ENCODE data around the gene UBE2I. TPM values are rescaled to one million over a fixed set of nuclear protein-coding genes. Genes with fewer than 3 reads are reported as not detected.

Gene UBE2I
- total and polyA plus RNA-seq, 8 donors, result 30.0 to 57.9 (median 36.7) TPM

DNA sequence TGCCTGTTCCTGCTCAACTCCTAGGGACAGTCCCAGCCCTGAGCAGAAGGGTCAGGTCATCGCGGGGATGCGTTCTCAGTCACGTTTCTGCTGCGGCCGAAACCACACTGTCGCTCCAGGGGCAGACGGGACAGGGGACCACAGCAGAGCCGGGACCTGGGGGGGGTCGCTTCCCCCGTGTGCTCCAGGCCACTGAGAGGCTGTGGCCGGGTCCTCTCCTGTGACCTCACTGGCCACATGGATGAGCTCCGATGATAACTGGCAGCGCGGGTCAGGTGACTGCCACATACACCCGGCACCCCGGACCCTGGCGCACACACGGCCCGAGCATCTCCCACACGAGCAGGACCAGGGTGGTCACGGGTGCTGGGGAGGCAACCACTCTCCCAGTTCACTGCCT, 55.1 kb downstream of the UBE2I start:
- intact Hi-C loops (cut with DNase I), result no loop called here
- FAIRE-seq (no peak), DNase-seq (no peak), ATAC-seq (no peak)
- no peaks in the 10 kb centered on the region for H3K27me3 ChIP-seq
- WGBS, 2 donors, result 88% methylated on average over 22 of the region's 22 CpGs
- H3K27ac ChIP-seq, result no peak overlapping the region
- TF ChIP-seq CTCF (IDR thresholded peaks at IDR 0.05), result no peak
- H3K36me3 ChIP-seq, result peaks cover 0 to 30% (median 7%) of the 10 kb centered on the region in 3 donors
- no peaks in the 10 kb centered on the region for H3K4me1 ChIP-seq
- H3K9me3 ChIP-seq, result no peaks in the 10 kb centered on the region
- H3K4me3 ChIP-seq, result no peak overlapping the region

DNA sequence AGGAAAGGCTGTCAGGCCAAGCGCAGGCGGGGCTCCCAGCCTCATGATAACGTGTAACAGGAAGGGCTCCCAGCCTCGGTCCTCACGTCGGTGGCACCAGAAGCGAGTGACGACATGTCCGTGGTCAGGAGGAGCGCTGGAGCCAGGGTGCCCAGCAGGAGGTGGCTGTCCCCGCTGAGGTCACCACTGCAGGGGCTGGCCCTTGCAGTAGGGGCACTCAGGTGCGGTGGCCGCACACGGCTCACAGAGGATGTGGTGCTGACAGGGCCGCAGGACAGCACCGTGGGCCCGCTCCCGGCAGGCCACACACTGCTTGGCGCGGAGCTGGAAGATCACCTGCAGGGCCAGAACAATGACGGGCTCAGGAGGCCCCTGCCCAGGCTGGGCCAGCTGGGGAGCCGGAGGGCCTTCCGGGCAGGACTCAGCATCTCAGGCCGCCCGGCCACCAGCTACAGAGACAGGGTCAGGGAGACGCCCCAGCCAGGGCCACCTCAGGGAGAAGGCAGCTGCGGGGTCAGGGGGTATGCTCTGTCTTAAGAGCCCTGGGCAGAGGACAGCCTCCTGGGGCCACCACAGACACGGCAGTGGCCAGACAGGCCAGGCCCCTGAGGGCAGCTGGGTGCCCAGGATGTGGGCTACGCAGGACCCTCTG, 56.8 kb downstream of the UBE2I start:
- FAIRE-seq, result no peak
- intact Hi-C loops (cut with DNase I), result no loop called here
- no peaks in the 10 kb centered on the region for H3K4me1 ChIP-seq
- H3K4me3 ChIP-seq, result no peak overlapping the region
- 92% methylated on average over 26 to 29 of the region's 29 CpGs for WGBS, 2 donors
- peak in 1 of 6 donors; percentile 74 for DNase-seq
- no peak for ATAC-seq
- no peaks in the 10 kb centered on the region for H3K27me3 ChIP-seq
- peaks cover 0 to 35% (median 7%) of the 10 kb centered on the region in 3 donors for H3K36me3 ChIP-seq
- H3K9me3 ChIP-seq, result no peaks in the 10 kb centered on the region
- H3K27ac ChIP-seq, result no peak overlapping the region
- TF ChIP-seq CTCF (IDR thresholded peaks at IDR 0.05), result no peak

DNA sequence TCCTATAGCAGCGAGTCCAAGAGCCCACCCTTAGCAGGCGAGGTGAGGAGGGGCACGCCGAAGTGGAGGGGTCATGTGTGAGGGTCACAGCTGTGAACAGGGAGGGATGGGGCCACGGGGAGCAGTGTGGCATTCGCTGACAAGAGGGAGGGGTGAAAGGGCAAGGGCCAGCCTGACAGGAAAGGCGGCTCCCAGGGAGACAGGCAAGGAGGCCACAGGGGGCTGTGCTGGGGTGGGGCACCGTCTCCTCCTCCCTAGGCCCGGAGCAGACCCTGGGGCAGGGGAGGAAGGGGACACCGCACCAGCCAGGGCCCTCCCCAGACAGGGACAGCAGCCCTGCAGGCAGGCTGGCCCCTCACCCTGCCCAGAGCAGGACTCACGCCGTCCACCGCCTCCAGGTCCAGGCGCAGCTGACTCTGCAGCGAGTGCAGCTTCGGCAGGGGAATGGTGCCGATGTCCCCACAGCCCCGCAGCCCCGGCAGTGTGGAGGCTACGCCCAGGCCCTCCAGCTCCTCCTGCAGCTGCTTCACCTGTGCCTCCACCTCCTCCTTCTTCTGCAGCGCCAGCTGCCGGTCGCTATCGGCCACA, 57.4 kb downstream of the UBE2I start:
- no peak for FAIRE-seq

GRCh38 chr16:1367486-1368174, 58.2 kb downstream of the UBE2I start:
- H3K4me1 ChIP-seq, result no peaks in the 10 kb centered on the region
- no peak for TF ChIP-seq CTCF (IDR thresholded peaks at IDR 0.05)
- intact Hi-C loops (cut with DNase I), result no loop called here
- FAIRE-seq (no peak), ATAC-seq (no peak), DNase-seq (no peak)
- H3K27ac ChIP-seq, result no peak overlapping the region
- H3K27me3 ChIP-seq, result no peaks in the 10 kb centered on the region
- 82 to 84% methylated on average over 23 to 27 of the region's 27 CpGs for WGBS, 2 donors
- H3K9me3 ChIP-seq, result no peaks in the 10 kb centered on the region
- no peak overlapping the region for H3K4me3 ChIP-seq
- H3K36me3 ChIP-seq, result peaks cover 0 to 35% (median 5%) of the 10 kb centered on the region in 3 donors

More for the DNA sequence above, 57.4 kb downstream of the UBE2I start:
- ATAC-seq (no peak), DNase-seq (peak in 1 of 6 donors; percentile 79)
- H3K9me3 ChIP-seq, result no peaks in the 10 kb centered on the region
- TF ChIP-seq CTCF (IDR thresholded peaks at IDR 0.05), result no peak
- no peaks in the 10 kb centered on the region for H3K4me1 ChIP-seq
- H3K4me3 ChIP-seq, result no peak overlapping the region
- intact Hi-C loops (cut with DNase I), result no loop called here
- H3K36me3 ChIP-seq, result peaks cover 0 to 35% (median 7%) of the 10 kb centered on the region in 3 donors
- WGBS, 2 donors, result 92 to 93% methylated on average over 22 to 24 of the region's 24 CpGs
- no peaks in the 10 kb centered on the region for H3K27me3 ChIP-seq
- no peak overlapping the region for H3K27ac ChIP-seq

Data from pancreas (tissue), 10 donors.